H1 (cell line): ENCODE data around the gene NEMF.

Experiments
- BRCA1 ChIP-seq: IDR thresholded peaks from 2 replicates; pipeline ENCODE4 v1.6.1; 2012; ENCODE audit warnings: low read depth, low read length, improper control_type of control experiment
- CBX5 ChIP-seq: fragments of 300-800, 300-1000 bp; sonication (generic); IDR thresholded peaks from 2 replicates; pipeline ENCODE4 v1.7.1; 2016; ENCODE audit warnings: antibody characterized with exemption, low read length, low read depth
- CEBPB ChIP-seq: IDR thresholded peaks from 2 replicates; pipeline ENCODE4 v1.6.1; 2012; ENCODE audit warnings: low read depth, low read length
- CTCF ChIP-seq, 3 experiments: IDR thresholded peaks; 1 replicate in 2 of 3; 2 replicates in 1 of 3; pipeline versions ENCODE4 v1.5.1 to v1.6.1; 2011; ENCODE audit warnings: low read length in 3 of 3, mild to moderate bottlenecking in 3 of 3, inconsistent platforms in 2 of 3, low read depth in 1 of 3, moderate library complexity in 1 of 3; ENCODE audit not compliant: insufficient read depth in 1 of 3; ENCODE audit errors: control extremely low read depth in 1 of 3
- EZH2 ChIP-seq: fragments of 200-600 bp; sonication (generic); IDR thresholded peaks from 2 replicates; pipeline ENCODE4 v1.7.1; 2012; ENCODE audit warnings: low read depth, mild to moderate bottlenecking, moderate library complexity, low read length, inconsistent platforms; ENCODE audit not compliant: severe bottlenecking
- FOSL1 ChIP-seq: IDR thresholded peaks from 2 replicates; pipeline ENCODE4 v1.6.1; 2011; ENCODE audit warnings: mild to moderate bottlenecking, low read depth, low read length, moderate library complexity; ENCODE audit not compliant: insufficient read depth
- GTF2F1 ChIP-seq: IDR thresholded peaks from 2 replicates; pipeline ENCODE4 v1.6.1; 2012; ENCODE audit warnings: low read depth, low read length, improper control_type of control experiment, borderline replicate concordance
- HDAC6 ChIP-seq: IDR thresholded peaks from one replicate; pipeline ENCODE4 v1.7.1; 2012; ENCODE audit warnings: low read depth, mild to moderate bottlenecking, inconsistent platforms, low read length, moderate library complexity
- MAFK ChIP-seq: IDR thresholded peaks from 2 replicates; pipeline ENCODE4 v1.6.1; 2012; ENCODE audit warnings: low read depth, mild to moderate bottlenecking, improper control_type of control experiment, low read length
- POLR2A ChIP-seq, 2 experiments: IDR thresholded peaks; 1 replicate in 1 of 2; 2 replicates in 1 of 2; pipeline ENCODE4 v1.6.1; 2011; ENCODE audit warnings: low read depth in 2 of 2, low read length in 2 of 2, mild to moderate bottlenecking in 2 of 2; ENCODE audit errors: control extremely low read depth in 1 of 2
- SIN3A ChIP-seq, 2 experiments: IDR thresholded peaks in 1 of 2; conservative IDR thresholded peaks in 1 of 2; 2 replicates each; pipeline ENCODE4 v1.6.1; 2011 to 2012; ENCODE audit warnings: low read length in 2 of 2, improper control_type of control experiment in 1 of 2, low read depth in 1 of 2, mild to moderate bottlenecking in 1 of 2
- SIX5 ChIP-seq: IDR thresholded peaks from 2 replicates; pipeline ENCODE4 v1.6.1; 2011; ENCODE audit warnings: mild to moderate bottlenecking, low read depth, low read length
- YY1 ChIP-seq: IDR thresholded peaks from 2 replicates; pipeline ENCODE4 v1.6.1; 2011; ENCODE audit warnings: low read depth, mild to moderate bottlenecking, low read length
- TF ChIP-seq, protein P1 (sequence below): IDR thresholded peaks from 2 replicates; pipeline ENCODE4 v1.6.1; 2012; ENCODE audit warnings: low read length, inconsistent platforms

- no peak for TF ChIP-seq POLR2A (IDR thresholded peaks at IDR 0.05; ENCODE audit: control extremely low read depth in 1 of 2, low read depth in 2 of 2, low read length in 2 of 2)
- TF ChIP-seq, protein P1, sequence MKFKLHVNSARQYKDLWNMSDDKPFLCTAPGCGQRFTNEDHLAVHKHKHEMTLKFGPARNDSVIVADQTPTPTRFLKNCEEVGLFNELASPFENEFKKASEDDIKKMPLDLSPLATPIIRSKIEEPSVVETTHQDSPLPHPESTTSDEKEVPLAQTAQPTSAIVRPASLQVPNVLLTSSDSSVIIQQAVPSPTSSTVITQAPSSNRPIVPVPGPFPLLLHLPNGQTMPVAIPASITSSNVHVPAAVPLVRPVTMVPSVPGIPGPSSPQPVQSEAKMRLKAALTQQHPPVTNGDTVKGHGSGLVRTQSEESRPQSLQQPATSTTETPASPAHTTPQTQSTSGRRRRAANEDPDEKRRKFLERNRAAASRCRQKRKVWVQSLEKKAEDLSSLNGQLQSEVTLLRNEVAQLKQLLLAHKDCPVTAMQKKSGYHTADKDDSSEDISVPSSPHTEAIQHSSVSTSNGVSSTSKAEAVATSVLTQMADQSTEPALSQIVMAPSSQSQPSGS = no peak
- TF ChIP-seq EZH2 = no peak
- no peak for TF ChIP-seq YY1
- no peak for TF ChIP-seq CEBPB
- no peak for TF ChIP-seq SIN3A (conservative IDR thresholded peaks at IDR 0.05 in 1 of 2, IDR thresholded peaks at IDR 0.05 in 1 of 2; ENCODE audit: low read depth in 1 of 2, low read length in 2 of 2)
- no peak for TF ChIP-seq CBX5
- TF ChIP-seq CTCF (IDR thresholded peaks at IDR 0.05; ENCODE audit: control extremely low read depth in 1 of 3, insufficient read depth in 1 of 3, low read depth in 1 of 3, low read length in 3 of 3) = peak; percentile 63 to 93 (median 86)
- TF ChIP-seq HDAC6 = no peak
- no peak for TF ChIP-seq FOSL1
- TF ChIP-seq SIX5 = no peak
- TF ChIP-seq BRCA1 = no peak
- no peak for TF ChIP-seq GTF2F1
- TF ChIP-seq MAFK = no peak
Observed at GRCh38 chr14:49879646-49880204, 27.1 kb upstream of the NEMF start.
